ENCODE data around the gene NKAIN2. TPM values are rescaled to one million over a fixed set of nuclear protein-coding genes. Genes with fewer than 3 reads are reported as not detected.

NKAIN2 gene
- total RNA-seq, 1 donor from 2014 or later, result not detected

DNA sequence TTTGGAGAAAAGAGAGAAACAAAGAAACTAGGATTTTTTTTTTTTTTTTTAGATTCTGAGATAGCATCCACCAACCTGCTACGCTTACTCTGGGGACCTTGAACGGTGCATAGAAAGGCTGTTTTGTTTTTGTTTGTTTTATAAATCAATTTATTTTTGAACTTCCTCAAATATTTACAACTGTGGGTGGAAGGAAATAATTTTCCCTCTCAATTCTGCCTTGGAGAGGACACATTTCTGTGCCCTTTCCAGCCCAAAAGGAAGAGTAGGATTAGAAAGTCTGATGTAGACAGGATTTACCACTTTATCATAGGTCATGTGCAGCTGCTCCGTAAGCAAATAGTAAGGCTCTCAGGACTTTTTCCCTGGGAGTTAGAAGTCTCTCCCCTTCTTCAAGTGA, 190.5 kb downstream of the NKAIN2 start:
- TF ChIP-seq, protein P1, sequence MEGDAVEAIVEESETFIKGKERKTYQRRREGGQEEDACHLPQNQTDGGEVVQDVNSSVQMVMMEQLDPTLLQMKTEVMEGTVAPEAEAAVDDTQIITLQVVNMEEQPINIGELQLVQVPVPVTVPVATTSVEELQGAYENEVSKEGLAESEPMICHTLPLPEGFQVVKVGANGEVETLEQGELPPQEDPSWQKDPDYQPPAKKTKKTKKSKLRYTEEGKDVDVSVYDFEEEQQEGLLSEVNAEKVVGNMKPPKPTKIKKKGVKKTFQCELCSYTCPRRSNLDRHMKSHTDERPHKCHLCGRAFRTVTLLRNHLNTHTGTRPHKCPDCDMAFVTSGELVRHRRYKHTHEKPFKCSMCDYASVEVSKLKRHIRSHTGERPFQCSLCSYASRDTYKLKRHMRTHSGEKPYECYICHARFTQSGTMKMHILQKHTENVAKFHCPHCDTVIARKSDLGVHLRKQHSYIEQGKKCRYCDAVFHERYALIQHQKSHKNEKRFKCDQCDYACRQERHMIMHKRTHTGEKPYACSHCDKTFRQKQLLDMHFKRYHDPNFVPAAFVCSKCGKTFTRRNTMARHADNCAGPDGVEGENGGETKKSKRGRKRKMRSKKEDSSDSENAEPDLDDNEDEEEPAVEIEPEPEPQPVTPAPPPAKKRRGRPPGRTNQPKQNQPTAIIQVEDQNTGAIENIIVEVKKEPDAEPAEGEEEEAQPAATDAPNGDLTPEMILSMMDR (IDR thresholded peaks at IDR 0.05; ENCODE audit: insufficient read depth, low read length, poor library complexity, severe bottlenecking), result no peak
- no peak overlapping the region for H3K4me3 ChIP-seq (ENCODE audit: low read depth, low read length)
- H3K36me3 ChIP-seq (ENCODE audit: control insufficient read depth, insufficient read depth, low read length), result no peaks in the 10 kb centered on the region
- H3K27me3 ChIP-seq (ENCODE audit: control insufficient read depth, insufficient read depth, low read length), result no peaks in the 10 kb centered on the region
- DNase-seq (ENCODE audit: low read depth), result no peak

DNA sequence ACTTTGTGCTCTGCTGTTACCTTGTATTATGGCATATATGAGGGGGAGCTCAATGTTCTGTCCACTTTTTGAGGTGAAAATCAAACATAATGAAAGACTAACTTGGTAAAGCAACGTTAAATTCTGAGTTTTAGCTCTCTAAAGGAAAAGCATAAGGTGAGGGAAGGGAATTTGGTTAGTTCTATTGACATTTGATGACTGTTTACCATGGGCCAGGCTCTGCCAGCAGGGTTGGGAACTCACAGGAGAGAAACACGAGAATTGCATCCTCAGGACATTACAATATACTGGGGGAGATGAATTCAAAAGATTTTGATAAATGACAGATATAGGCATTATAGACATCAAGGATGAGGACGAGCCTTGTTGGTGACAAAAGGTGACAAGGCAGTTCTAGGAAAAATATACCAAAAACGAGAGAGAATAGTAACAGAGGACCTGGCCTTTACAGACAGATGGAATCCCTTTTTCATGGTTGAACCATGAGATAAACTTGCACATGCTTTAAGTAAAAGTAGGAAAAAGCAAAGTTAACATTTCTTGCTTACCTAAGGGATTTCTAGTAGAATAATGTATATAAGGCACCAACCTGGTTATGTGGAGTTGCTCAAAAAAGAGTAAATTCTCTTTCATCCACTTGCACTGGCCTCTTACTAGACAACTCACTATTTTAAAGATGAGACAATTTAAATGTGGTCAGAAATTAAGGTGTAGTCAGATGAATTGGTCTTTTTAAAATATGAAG, 191.4 kb downstream of the NKAIN2 start:
- Histone ChIP-seq H3K27me3 (ENCODE audit: control insufficient read depth, insufficient read depth, low read length) (no peaks in the 10 kb centered on the region), H3K36me3 (ENCODE audit: control insufficient read depth, insufficient read depth, low read length) (no peaks in the 10 kb centered on the region), H3K4me3 (ENCODE audit: low read depth, low read length) (no peak overlapping the region)
- TF ChIP-seq, protein P1 (IDR thresholded peaks at IDR 0.05; ENCODE audit: insufficient read depth, low read length, poor library complexity, severe bottlenecking), result no peak
- DNase-seq (ENCODE audit: low read depth), result no peak

DNA sequence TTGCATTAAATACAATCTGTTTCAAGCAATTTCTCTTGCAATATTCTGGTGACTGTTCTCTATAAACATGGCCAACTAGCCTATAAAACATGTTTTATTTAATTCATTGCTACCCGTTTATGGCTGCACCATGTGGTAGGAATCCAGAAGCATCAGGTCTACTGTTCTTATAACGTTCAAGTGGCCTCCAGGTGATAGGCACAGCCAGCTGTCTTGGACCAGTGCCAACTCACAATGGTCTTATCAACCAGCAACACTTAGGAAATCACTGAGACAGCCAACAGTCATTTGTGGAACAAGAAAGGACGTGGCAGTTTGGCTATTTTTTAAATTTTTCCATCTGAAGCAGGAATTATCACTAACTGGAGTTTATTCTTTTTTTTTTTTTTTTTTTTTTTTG, 193.6 kb downstream of the NKAIN2 start:
- no peaks in the 10 kb centered on the region for H3K27me3 ChIP-seq (ENCODE audit: control insufficient read depth, insufficient read depth, low read length)
- DNase-seq (ENCODE audit: low read depth), result no peak
- no peak overlapping the region for H3K4me3 ChIP-seq (ENCODE audit: low read depth, low read length)
- no peaks in the 10 kb centered on the region for H3K36me3 ChIP-seq (ENCODE audit: control insufficient read depth, insufficient read depth, low read length)
- TF ChIP-seq, protein P1 (IDR thresholded peaks at IDR 0.05; ENCODE audit: insufficient read depth, low read length, poor library complexity, severe bottlenecking), result no peak

DNA sequence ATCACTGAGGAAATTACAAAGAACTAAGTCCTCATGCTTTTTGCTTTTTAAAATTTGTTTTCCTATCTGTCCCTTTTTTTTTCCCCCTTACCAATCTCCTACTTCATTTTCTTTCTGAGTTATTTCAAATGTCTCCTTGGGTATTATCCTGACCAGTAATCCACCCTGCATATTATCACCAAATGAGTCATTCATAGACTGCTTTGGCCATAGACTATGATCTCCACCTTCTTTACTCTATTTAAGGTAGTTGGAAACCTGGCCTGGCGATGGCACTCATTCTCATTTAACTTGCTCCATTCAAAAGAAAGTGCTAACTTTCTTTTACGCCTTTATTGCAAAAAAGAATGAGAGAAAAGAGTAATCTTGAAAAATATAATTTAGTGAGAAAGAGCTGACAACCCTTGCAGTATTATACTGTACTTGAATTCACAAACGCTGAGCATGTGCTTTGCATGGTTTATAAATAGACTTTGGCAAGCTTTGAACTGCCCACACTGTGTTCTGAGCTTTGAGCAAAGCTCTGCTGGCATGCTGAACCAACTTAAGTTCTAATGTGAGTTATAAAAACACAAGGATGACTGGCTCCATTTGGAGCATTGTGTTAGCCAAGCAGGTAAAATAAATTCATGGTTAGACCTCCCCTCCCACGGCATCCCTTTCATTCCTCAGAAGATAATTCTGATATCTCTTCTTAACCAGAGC, 198.9 kb downstream of the NKAIN2 start:
- DNase-seq (ENCODE audit: low read depth), result no peak
- no peaks in the 10 kb centered on the region for H3K36me3 ChIP-seq (ENCODE audit: control insufficient read depth, insufficient read depth, low read length)
- TF ChIP-seq, protein P1 (IDR thresholded peaks at IDR 0.05; ENCODE audit: insufficient read depth, low read length, poor library complexity, severe bottlenecking), result no peak
- no peak overlapping the region for H3K4me3 ChIP-seq (ENCODE audit: low read depth, low read length)
- H3K27me3 ChIP-seq (ENCODE audit: control insufficient read depth, insufficient read depth, low read length), result no peaks in the 10 kb centered on the region

DNA sequence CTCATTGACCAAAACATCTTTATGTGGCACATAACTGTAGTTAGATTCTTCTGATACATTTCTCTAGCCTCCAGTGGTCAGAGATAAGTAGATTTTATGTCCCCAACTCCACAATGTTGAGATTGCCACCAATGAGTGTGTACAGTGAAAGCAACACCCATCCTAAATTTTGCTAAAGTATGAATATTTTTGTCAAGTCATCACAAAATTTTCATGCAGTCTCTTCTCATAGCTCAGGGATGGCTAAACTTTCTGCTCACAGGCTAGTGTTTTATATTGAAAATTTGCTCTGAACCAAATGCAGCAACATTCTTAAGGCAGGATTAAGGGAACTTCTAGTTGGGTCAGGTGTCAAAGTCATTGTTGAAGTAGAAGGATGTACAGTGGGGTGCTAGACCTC, 203.6 kb downstream of the NKAIN2 start:
- TF ChIP-seq, protein P1 (IDR thresholded peaks at IDR 0.05; ENCODE audit: insufficient read depth, low read length, poor library complexity, severe bottlenecking), result no peak
- Histone ChIP-seq H3K4me3 (ENCODE audit: low read depth, low read length) (no peak overlapping the region), H3K36me3 (ENCODE audit: control insufficient read depth, insufficient read depth, low read length) (no peaks in the 10 kb centered on the region), H3K27me3 (ENCODE audit: control insufficient read depth, insufficient read depth, low read length) (no peaks in the 10 kb centered on the region)
- no peak for DNase-seq (ENCODE audit: low read depth)

All from kidney epithelial cell (primary cell).